HepG2 (cell line): Measurements from ENCODE around the gene SUMO1. TPM values are rescaled to one million over a fixed set of nuclear protein-coding genes. Genes with fewer than 3 reads are reported as not detected.
A peak's percentile ranks its signal among the peaks of the same experiment; 100 is the strongest.

Source experiments
- ATAC-seq: fragments of 200-7000 bp; cut with Tn5 transposase; 3 replicates; pipeline ENCODE4 v1.9.1; 2020; ENCODE audit warnings: mild to moderate bottlenecking, moderate library complexity
- BruUV-seq: library from RNA; stranded (reverse); fragments of 400-500 nt; replicated peaks from 2 replicates; lab custom pipeline; 2021; lab: Mats Ljungman, UMichigan
- CTCF ChIA-PET: fragments of 300-600 bp; formaldehyde crosslinking; extraction: SDS; loops from one replicate; lab custom pipeline; 2021; ENCODE audit warnings: low total read pairs, inconsistent platforms, low intra/inter-chr PET ratio; lab: Yijun Ruan, JAX
- POLR2A ChIA-PET: fragments of 350-600 bp; sonication (Branson Sonifier 250); formaldehyde crosslinking; loops from one replicate; lab custom pipeline; 2020; ENCODE audit warnings: antibody characterized with exemption, inconsistent platforms; lab: Yijun Ruan, JAX
- DNase-seq: peaks from one replicate; pipeline ENCODE4 v3.0.0-alpha.2; 2015; ENCODE audit warnings: low spot score
- FAIRE-seq: peaks from 3 replicates; lab custom pipeline; 2011; peaks lifted over from hg19 to GRCh38; lab: Jason Lieb, UNC
- H2AFZ ChIP-seq: one replicate; pipeline ENCODE4 v1.6.1; 2011; ENCODE audit warnings: low read length, inconsistent platforms
- H3K27ac ChIP-seq: fragments of 300-600 bp; 3 replicates; pipeline ENCODE4 v1.8.0; 2011; ENCODE audit warnings: mixed run types, mild to moderate bottlenecking, mixed read lengths, low read length, inconsistent platforms; ENCODE audit not compliant: insufficient read depth; ENCODE audit errors: extremely low read length
- H3K27me3 ChIP-seq, 2 experiments: fragments of 200-600 bp in 1 of 2; 2 replicates in 1 of 2; 3 replicates in 1 of 2; pipeline versions ENCODE4 v1.6.0 to v1.8.0; 2011; ENCODE audit warnings: low read length in 2 of 2, mild to moderate bottlenecking in 2 of 2, moderate library complexity in 2 of 2, inconsistent platforms in 1 of 2; ENCODE audit not compliant: insufficient read depth in 2 of 2, control insufficient read depth in 1 of 2
- H3K36me3 ChIP-seq, 2 experiments: fragments of 200-600 bp in 1 of 2; replicated peaks in 1 of 2; 2 replicates in 1 of 2; 3 replicates in 1 of 2; pipeline versions ENCODE4 v1.5.1 to v1.8.0; 2011; ENCODE audit warnings: low read length in 2 of 2, inconsistent platforms in 1 of 2; ENCODE audit not compliant: insufficient read depth in 2 of 2, control insufficient read depth in 1 of 2
- H3K4me1 ChIP-seq: 2 replicates; pipeline ENCODE4 v1.5.1; 2012; ENCODE audit warnings: low read length, inconsistent platforms; ENCODE audit not compliant: insufficient read depth
- H3K4me2 ChIP-seq: 2 replicates; pipeline ENCODE4 v1.6.0; 2011; ENCODE audit warnings: low read depth, low read length, inconsistent platforms
- H3K4me3 ChIP-seq, 3 experiments: fragments of 200-600 bp in 1 of 3; sonication (generic), shearing (Covaris generic) in 1 of 3; replicated peaks in 1 of 3; 2 replicates each; pipeline ENCODE4 v1.5.1; 2011 to 2016; ENCODE audit warnings: low read length in 3 of 3, inconsistent platforms in 2 of 3, low read depth in 2 of 3, mild to moderate bottlenecking in 2 of 3, control low read depth in 1 of 3, mixed read lengths in 1 of 3; ENCODE audit not compliant: insufficient read depth in 1 of 3
- H3K79me2 ChIP-seq: one replicate; pipeline ENCODE4 v1.6.1; 2011; ENCODE audit warnings: low read length, inconsistent platforms; ENCODE audit not compliant: insufficient read depth
- H3K9ac ChIP-seq: 2 replicates; pipeline ENCODE4 v1.6.0; 2011; ENCODE audit warnings: mild to moderate bottlenecking, low read depth, low read length, inconsistent platforms; ENCODE audit not compliant: insufficient read depth
- H3K9me3 ChIP-seq: 2 replicates; pipeline ENCODE4 v1.5.1; 2012; ENCODE audit warnings: mild to moderate bottlenecking, low read length
- H4K20me1 ChIP-seq: 2 replicates; pipeline ENCODE4 v1.6.0; 2011; ENCODE audit warnings: inconsistent platforms, mild to moderate bottlenecking, low read length, moderate library complexity; ENCODE audit not compliant: insufficient read depth
- RBFOX2 ChIP-seq: fragments of 200-400 bp; formaldehyde crosslinking; IDR thresholded peaks from 2 replicates; pipeline ENCODE4 v1.6.1; 2017; ENCODE audit warnings: low read depth, mild to moderate bottlenecking, low read length
- RFX1 ChIP-seq: fragments of 450-650 bp; IDR thresholded peaks from 2 replicates; pipeline ENCODE4 v1.6.1; 2017
- SMARCE1 ChIP-seq: fragments of 450-650 bp; IDR thresholded peaks from 2 replicates; pipeline ENCODE4 v1.6.1; 2017; ENCODE audit warnings: borderline replicate concordance
- ZNF260 ChIP-seq: sonication (generic); formaldehyde crosslinking; IDR thresholded peaks from 2 replicates; pipeline ENCODE4 v1.4.0; 2020; ENCODE audit warnings: missing genetic modification reagents, low read depth, mild to moderate bottlenecking, borderline replicate concordance
- ZNF3 ChIP-seq: IDR thresholded peaks from 2 replicates; pipeline ENCODE4 v1.7.0; 2017; ENCODE audit warnings: inconsistent platforms
- ZNF317 ChIP-seq: sonication (generic); formaldehyde crosslinking; IDR thresholded peaks from 2 replicates; pipeline ENCODE4 v1.5.0; 2020; ENCODE audit warnings: mild to moderate bottlenecking, missing genetic modification reagents
- ZNF382 ChIP-seq: sonication (generic); formaldehyde crosslinking; IDR thresholded peaks from 2 replicates; pipeline ENCODE4 v1.5.0; 2020; ENCODE audit warnings: missing genetic modification reagents, mild to moderate bottlenecking, borderline replicate concordance
- ZNF589 ChIP-seq: sonication (generic); formaldehyde crosslinking; conservative IDR thresholded peaks from 2 replicates; pipeline ENCODE4 v1.8.0; 2022; ENCODE audit warnings: mild to moderate bottlenecking, moderate library complexity, missing genetic modification reagents
- ZNF674 ChIP-seq: sonication (generic); formaldehyde crosslinking; IDR thresholded peaks from 2 replicates; pipeline ENCODE4 v1.5.0; 2020; ENCODE audit warnings: low read depth, mild to moderate bottlenecking, missing genetic modification reagents
- ZNF678 ChIP-seq: sonication (generic); formaldehyde crosslinking; IDR thresholded peaks from 2 replicates; pipeline ENCODE4 v1.4.0; 2020; ENCODE audit warnings: mild to moderate bottlenecking, missing genetic modification reagents
- ZNF816 ChIP-seq: sonication (generic); formaldehyde crosslinking; IDR thresholded peaks from 2 replicates; pipeline ENCODE4 v1.8.0; 2022; ENCODE audit warnings: missing genetic modification reagents, mild to moderate bottlenecking, borderline replicate concordance
- ZZZ3 ChIP-seq: sonication (generic); formaldehyde crosslinking; IDR thresholded peaks from 2 replicates; pipeline ENCODE4 v1.4.0; 2020; ENCODE audit warnings: missing genetic modification reagents, mild to moderate bottlenecking, borderline replicate concordance
- WGBS: methylation state at CpG from one replicate; pipeline ENCODE4 v1.1.6; 2017; ENCODE audit warnings: low lambda C conversion rate; 5-methylcytosine and 5-hydroxymethylcytosine counted together
- in situ Hi-C: cut with HindIII; loops from 2 replicates; pipeline ENCODE4 v1.10.0; 2017; ENCODE audit warnings: low pct_unique_long_range_greater_than_20kb; ENCODE audit not compliant: extremely low pct_ligation_motif_present
- intact Hi-C: fragments of 100-400 bp; cut with micrococcal nuclease; formaldehyde crosslinking; loops from one replicate; pipeline ENCODE4 v1.10.0; 2022; ENCODE audit not compliant: unreplicated experiment
- polyA plus RNA-seq, 8 experiments: library from polyadenylated mRNA; depleted of rRNA in 3 of 8; stranded (reverse) in 7 of 8; unstranded in 1 of 8; fragments of >200 nt; fragmentation: Illumina TruSeq in 4 of 8; extraction: Trizol in 4 of 8; gene quantifications; 2 replicates each; pipeline versions ENCODE4 v1.2.1 to v1.2.3, GENCODE V29; 2011 to 2016; ENCODE audit warnings: low read depth in 4 of 8, missing spikeins in 1 of 8, mixed read lengths in 1 of 8; ENCODE audit not compliant: insufficient read depth in 1 of 8
- total RNA-seq, 5 experiments: library from RNA; depleted of rRNA; stranded (reverse); fragments of >200 nt; fragmentation: Illumina TruSeq; extraction: Trizol; gene quantifications; 2 replicates each; pipeline ENCODE4 v1.2.3, GENCODE V29; 2016; ENCODE audit warnings: low read depth in 1 of 5
- TF ChIP-seq, protein P1 (sequence below): sonication (generic); formaldehyde crosslinking; IDR thresholded peaks from 2 replicates; pipeline ENCODE4 v1.4.0; 2020; ENCODE audit warnings: mild to moderate bottlenecking, missing genetic modification reagents
- TF ChIP-seq, protein P2 (sequence below): sonication (generic); formaldehyde crosslinking; IDR thresholded peaks from 2 replicates; pipeline ENCODE4 v1.4.0; 2020; ENCODE audit warnings: missing genetic modification reagents
- TF ChIP-seq, protein P3 (sequence below): sonication (generic); formaldehyde crosslinking; IDR thresholded peaks from 2 replicates; pipeline ENCODE4 v1.8.1; 2023; ENCODE audit warnings: mild to moderate bottlenecking, moderate library complexity, missing genetic modification reagents
- TF ChIP-seq, protein P4 (sequence below): sonication (generic); formaldehyde crosslinking; IDR thresholded peaks from 2 replicates; pipeline ENCODE4 v1.5.0; 2020; ENCODE audit warnings: missing genetic modification reagents
- TF ChIP-seq, protein P5 (sequence below): sonication (generic); formaldehyde crosslinking; IDR thresholded peaks from 2 replicates; pipeline ENCODE4 v1.8.0; 2022; ENCODE audit warnings: missing genetic modification reagents, mild to moderate bottlenecking, inconsistent platforms, borderline replicate concordance

SUMO1 gene
- total and polyA plus RNA-seq, 2 of the 13 experiments (the other 11 are each of a cell fraction or from before 2014, with no cell fraction given) = 101 to 173 TPM

DNA sequence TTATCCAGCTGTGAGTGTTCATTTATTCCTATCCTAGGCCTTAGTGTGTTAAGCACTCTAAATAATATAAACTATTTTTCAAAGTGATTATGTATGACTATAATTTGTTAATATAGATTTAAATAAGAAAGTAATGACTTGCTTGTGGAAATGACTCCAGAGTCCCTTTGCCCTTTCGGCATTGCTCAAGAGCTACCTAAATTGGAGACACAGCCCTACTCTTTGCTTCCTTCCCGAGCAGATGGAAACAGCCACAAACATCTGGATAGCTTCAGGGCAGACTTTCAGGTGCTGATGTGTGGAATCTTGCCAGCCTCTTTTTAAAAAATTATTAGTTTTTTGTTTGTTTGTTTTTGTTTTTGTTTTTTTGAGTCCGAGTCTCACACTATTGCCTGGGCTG, 44.0 kb downstream of the SUMO1 start (continued):
- TF ChIP-seq, protein P1, sequence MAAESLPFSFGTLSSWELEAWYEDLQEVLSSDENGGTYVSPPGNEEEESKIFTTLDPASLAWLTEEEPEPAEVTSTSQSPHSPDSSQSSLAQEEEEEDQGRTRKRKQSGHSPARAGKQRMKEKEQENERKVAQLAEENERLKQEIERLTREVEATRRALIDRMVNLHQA (CRISPR knock-in tag) = no peak
- TF ChIP-seq ZNF382 = no peak

DNA sequence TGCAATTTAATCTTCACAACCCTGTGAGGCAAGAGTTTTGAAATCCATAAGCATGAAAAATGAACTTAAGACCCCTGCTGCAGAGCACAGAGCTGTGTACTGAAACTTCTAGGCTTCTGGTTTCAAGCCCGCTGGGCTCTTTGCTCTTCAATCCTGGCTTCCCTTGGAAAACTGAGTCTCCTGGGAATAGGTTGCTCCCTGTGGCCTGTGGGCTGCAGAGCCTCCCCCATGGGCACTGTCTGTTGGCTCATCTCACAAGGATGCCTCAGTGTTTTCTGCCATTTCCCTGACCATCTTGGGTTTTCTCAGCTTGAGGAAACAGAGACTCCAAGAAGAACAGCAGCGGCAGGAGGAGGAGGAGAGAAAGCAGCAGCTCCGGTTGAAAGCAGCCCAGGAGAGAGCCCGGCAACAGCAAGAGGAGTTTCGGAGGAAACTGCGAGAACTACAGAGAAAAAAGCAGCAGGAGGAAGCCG, 44.5 kb downstream of the SUMO1 start:
- Histone ChIP-seq H3K4me2 (no peak overlapping the region), H4K20me1 (no peaks in the 10 kb centered on the region), H2AFZ (no peak overlapping the region), H3K27ac (no peak overlapping the region)
- no peak for TF ChIP-seq SMARCE1
- TF ChIP-seq ZNF674 (CRISPR knock-in tag) = no peak
- TF ChIP-seq ZNF816 (CRISPR knock-in tag) = no peak
- no peak for TF ChIP-seq ZNF317 (CRISPR knock-in tag)
- no peak for TF ChIP-seq ZNF678
- no peak for TF ChIP-seq ZNF589 (CRISPR knock-in tag)
- TF ChIP-seq ZNF260 = no peak
- TF ChIP-seq, protein P2, sequence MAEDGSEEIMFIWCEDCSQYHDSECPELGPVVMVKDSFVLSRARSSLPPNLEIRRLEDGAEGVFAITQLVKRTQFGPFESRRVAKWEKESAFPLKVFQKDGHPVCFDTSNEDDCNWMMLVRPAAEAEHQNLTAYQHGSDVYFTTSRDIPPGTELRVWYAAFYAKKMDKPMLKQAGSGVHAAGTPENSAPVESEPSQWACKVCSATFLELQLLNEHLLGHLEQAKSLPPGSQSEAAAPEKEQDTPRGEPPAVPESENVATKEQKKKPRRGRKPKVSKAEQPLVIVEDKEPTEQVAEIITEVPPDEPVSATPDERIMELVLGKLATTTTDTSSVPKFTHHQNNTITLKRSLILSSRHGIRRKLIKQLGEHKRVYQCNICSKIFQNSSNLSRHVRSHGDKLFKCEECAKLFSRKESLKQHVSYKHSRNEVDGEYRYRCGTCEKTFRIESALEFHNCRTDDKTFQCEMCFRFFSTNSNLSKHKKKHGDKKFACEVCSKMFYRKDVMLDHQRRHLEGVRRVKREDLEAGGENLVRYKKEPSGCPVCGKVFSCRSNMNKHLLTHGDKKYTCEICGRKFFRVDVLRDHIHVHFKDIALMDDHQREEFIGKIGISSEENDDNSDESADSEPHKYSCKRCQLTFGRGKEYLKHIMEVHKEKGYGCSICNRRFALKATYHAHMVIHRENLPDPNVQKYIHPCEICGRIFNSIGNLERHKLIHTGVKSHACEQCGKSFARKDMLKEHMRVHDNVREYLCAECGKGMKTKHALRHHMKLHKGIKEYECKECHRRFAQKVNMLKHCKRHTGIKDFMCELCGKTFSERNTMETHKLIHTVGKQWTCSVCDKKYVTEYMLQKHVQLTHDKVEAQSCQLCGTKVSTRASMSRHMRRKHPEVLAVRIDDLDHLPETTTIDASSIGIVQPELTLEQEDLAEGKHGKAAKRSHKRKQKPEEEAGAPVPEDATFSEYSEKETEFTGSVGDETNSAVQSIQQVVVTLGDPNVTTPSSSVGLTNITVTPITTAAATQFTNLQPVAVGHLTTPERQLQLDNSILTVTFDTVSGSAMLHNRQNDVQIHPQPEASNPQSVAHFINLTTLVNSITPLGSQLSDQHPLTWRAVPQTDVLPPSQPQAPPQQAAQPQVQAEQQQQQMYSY (CRISPR knock-in tag) = no peak
- TF ChIP-seq, protein P3, sequence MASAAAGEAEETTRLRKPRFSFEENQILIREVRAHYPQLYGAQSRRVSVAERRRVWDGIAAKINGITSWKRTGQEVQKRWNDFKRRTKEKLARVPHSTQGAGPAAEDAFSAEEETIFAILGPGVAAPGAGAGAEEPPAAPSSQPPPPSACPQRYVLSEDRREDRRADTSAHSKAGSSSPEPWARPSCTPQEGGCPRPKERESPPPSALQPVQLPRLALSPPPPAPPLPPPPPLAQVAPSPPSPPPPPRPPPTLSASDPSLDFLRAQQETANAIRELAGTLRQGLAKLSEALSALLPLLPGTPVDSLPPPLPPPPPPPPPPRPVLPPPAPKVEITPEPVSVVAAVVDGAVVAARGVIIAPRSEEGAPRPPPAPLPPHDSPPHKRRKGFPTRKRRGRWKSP (CRISPR knock-in tag) = no peak
- no peak for TF ChIP-seq ZNF3 (CRISPR knock-in tag)
- no peak for TF ChIP-seq ZZZ3 (CRISPR knock-in tag)
- TF ChIP-seq RFX1 = no peak
- TF ChIP-seq, protein P4, sequence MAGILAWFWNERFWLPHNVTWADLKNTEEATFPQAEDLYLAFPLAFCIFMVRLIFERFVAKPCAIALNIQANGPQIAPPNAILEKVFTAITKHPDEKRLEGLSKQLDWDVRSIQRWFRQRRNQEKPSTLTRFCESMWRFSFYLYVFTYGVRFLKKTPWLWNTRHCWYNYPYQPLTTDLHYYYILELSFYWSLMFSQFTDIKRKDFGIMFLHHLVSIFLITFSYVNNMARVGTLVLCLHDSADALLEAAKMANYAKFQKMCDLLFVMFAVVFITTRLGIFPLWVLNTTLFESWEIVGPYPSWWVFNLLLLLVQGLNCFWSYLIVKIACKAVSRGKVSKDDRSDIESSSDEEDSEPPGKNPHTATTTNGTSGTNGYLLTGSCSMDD (CRISPR knock-in tag) = no peak
- no peak for TF ChIP-seq RBFOX2
- TF ChIP-seq, protein P5, sequence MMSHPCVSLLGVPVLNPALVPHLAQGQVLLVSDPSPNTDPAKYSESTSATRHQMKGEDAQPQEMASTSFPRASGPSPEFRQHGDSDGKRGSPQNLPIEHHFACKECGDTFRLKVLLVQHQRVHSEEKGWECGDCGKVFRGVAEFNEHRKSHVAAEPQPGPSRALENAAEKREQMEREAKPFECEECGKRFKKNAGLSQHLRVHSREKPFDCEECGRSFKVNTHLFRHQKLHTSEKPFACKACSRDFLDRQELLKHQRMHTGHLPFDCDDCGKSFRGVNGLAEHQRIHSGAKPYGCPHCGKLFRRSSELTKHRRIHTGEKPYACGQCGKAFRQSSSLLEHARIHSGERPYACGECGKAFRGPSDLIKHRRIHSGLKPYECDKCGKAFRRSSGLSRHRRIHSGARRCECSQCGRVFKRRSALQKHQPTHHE (CRISPR knock-in tag) = no peak
- TF ChIP-seq, all 625 proteins: peak for 0
- H3K79me2 ChIP-seq = no peaks in the 10 kb centered on the region
- H3K4me3 ChIP-seq = no peak overlapping the region
- no peaks in the 10 kb centered on the region for H3K4me1 ChIP-seq
- BruUV-seq = no TSS peak
- no peaks in the 10 kb centered on the region for H3K27me3 ChIP-seq
- intact Hi-C loops (no loop called here), in situ Hi-C loops (no loop called here)
- no peaks in the 10 kb centered on the region for H3K36me3 ChIP-seq
- WGBS = 63% methylated on average over 7 of the region's 7 CpGs
- POLR2A ChIA-PET = no interaction called here
- DNase-seq (no peak), ATAC-seq (peak; percentile 44), FAIRE-seq (no peak)
- H3K9me3 ChIP-seq = no peaks in the 10 kb centered on the region
- CTCF ChIA-PET = no interaction called here
- no peak overlapping the region for H3K9ac ChIP-seq
